ENCODE data around the gene MRPL24. TPM values are rescaled to one million over a fixed set of nuclear protein-coding genes. Genes with fewer than 3 reads are reported as not detected.
A peak's percentile ranks its signal among the peaks of the same experiment; 100 is the strongest.

MRPL24 gene
- total RNA-seq, 1 donor from 2014 or later = 46.5 TPM

GRCh38 chr1:156689953-156690674 is 50.8 kb downstream of the MRPL24 start:
- Histone ChIP-seq H3K79me2 (ENCODE audit: insufficient read depth, low read length) (no peaks in the 10 kb centered on the region), H3K27me3 (ENCODE audit: insufficient read depth, low read length) (no peaks in the 10 kb centered on the region), H3K4me1 (ENCODE audit: insufficient read depth, low read length) (peaks cover 29% of the 10 kb centered on the region), H3K4me3 (ENCODE audit: insufficient read depth, low read depth, low read length) (peak overlapping the region; percentile 48), H3K36me3 (ENCODE audit: insufficient read depth, low read length) (no peaks in the 10 kb centered on the region), H3K27ac (ENCODE audit: low read depth, low read length) (no peak overlapping the region), H4K20me1 (ENCODE audit: insufficient read depth, low read length) (no peaks in the 10 kb centered on the region), H3K4me2 (ENCODE audit: low read length) (peak overlapping the region; percentile 90), H2AFZ (ENCODE audit: low read depth, low read length) (no peak overlapping the region), H3K9me3 (ENCODE audit: insufficient read depth, low read depth, low read length) (no peaks in the 10 kb centered on the region), H3K9ac (ENCODE audit: low read length) (peak overlapping the region; percentile 25)
- H3K9me3 Mint-ChIP-seq (ENCODE audit: unreplicated experiment) = no peaks in the 10 kb centered on the region
- no peaks in the 10 kb centered on the region for H3K36me3 Mint-ChIP-seq (ENCODE audit: low read depth, unreplicated experiment)
- TF ChIP-seq EZH2 (IDR thresholded peaks at IDR 0.05; ENCODE audit: insufficient read depth, low read length) (no peak), CTCF (IDR thresholded peaks at IDR 0.05; ENCODE audit: insufficient read depth, low read depth, low read length) (no peak)
- H3K4me3 Mint-ChIP-seq (ENCODE audit: unreplicated experiment) = peak overlapping the region; percentile 84
- H3K27me3 Mint-ChIP-seq (ENCODE audit: low read depth, unreplicated experiment) = no peaks in the 10 kb centered on the region
- no peak for DNase-seq (ENCODE audit: low read depth)
- no peak for FAIRE-seq
- H3K27ac Mint-ChIP-seq (ENCODE audit: unreplicated experiment) = peak overlapping the region; percentile 77
- H3K4me1 Mint-ChIP-seq (ENCODE audit: low read depth, unreplicated experiment) = peaks cover 48% of the 10 kb centered on the region

- Histone ChIP-seq H3K4me1 (ENCODE audit: insufficient read depth, low read length) (peaks cover 36% of the 10 kb centered on the region), H3K4me2 (ENCODE audit: low read length) (peak overlapping the region; percentile 90), H3K27me3 (ENCODE audit: insufficient read depth, low read length) (no peaks in the 10 kb centered on the region), H3K4me3 (ENCODE audit: insufficient read depth, low read depth, low read length) (peak overlapping the region; percentile 48), H3K79me2 (ENCODE audit: insufficient read depth, low read length) (no peaks in the 10 kb centered on the region), H3K27ac (ENCODE audit: low read depth, low read length) (no peak overlapping the region), H3K9me3 (ENCODE audit: insufficient read depth, low read depth, low read length) (no peaks in the 10 kb centered on the region), H3K9ac (ENCODE audit: low read length) (peak overlapping the region; percentile 67), H3K36me3 (ENCODE audit: insufficient read depth, low read length) (no peaks in the 10 kb centered on the region), H4K20me1 (ENCODE audit: insufficient read depth, low read length) (no peaks in the 10 kb centered on the region), H2AFZ (ENCODE audit: low read depth, low read length) (peak overlapping the region; percentile 83)
- TF ChIP-seq EZH2 (IDR thresholded peaks at IDR 0.05; ENCODE audit: insufficient read depth, low read length) (no peak), CTCF (IDR thresholded peaks at IDR 0.05; ENCODE audit: insufficient read depth, low read depth, low read length) (peak; percentile 77)
- Mint-ChIP-seq H3K9me3 (ENCODE audit: unreplicated experiment) (no peaks in the 10 kb centered on the region), H3K27ac (ENCODE audit: unreplicated experiment) (peak overlapping the region; percentile 54), H3K27me3 (ENCODE audit: low read depth, unreplicated experiment) (peaks cover 2% of the 10 kb centered on the region), H3K4me3 (ENCODE audit: unreplicated experiment) (peak overlapping the region; percentile 84), H3K4me1 (ENCODE audit: low read depth, unreplicated experiment) (peaks cover 47% of the 10 kb centered on the region), H3K36me3 (ENCODE audit: low read depth, unreplicated experiment) (no peaks in the 10 kb centered on the region)
- DNase-seq (ENCODE audit: low read depth) = peak; percentile 63
- no peak for FAIRE-seq
Observed at GRCh38 chr1:156689035-156689952, 51.6 kb downstream of the MRPL24 start.

Other genes with a start within 250 kb of the MRPL24 start
- gene MEF2D, start 240.3 kb downstream of the MRPL24 start, total RNA-seq = 51.7 and 56.6 TPM in 2 replicates
- gene IQGAP3, start 168.5 kb downstream of the MRPL24 start, total RNA-seq = 1.9 and 2.2 TPM in 2 replicates
- not detected in 2 replicates for gene TTC24, start 161.4 kb downstream of the MRPL24 start, total RNA-seq
- 48.5 and 51.1 TPM in 2 replicates for gene NAXE, start 149.3 kb downstream of the MRPL24 start, total RNA-seq
- gene GPATCH4, start 139.6 kb downstream of the MRPL24 start, total RNA-seq = 20.6 and 22.8 TPM in 2 replicates
- gene HAPLN2, start 121.7 kb downstream of the MRPL24 start, total RNA-seq = not detected in 2 replicates
- 0.29 and 0.41 TPM in 2 replicates for gene BCAN, start 99.0 kb downstream of the MRPL24 start, total RNA-seq
- 280 and 310 TPM in 2 replicates for gene NES, start 63.7 kb downstream of the MRPL24 start, total RNA-seq
- 278 and 339 TPM in 2 replicates for gene CRABP2, start 35.5 kb downstream of the MRPL24 start, total RNA-seq
- gene METTL25B, start 12.6 kb downstream of the MRPL24 start, total RNA-seq = 9.9 and 11.1 TPM in 2 replicates
- gene ISG20L2, start 12.3 kb downstream of the MRPL24 start, total RNA-seq = 30.1 and 33.4 TPM in 2 replicates
- gene HDGF, start 10.6 kb upstream of the MRPL24 start, total RNA-seq = 179 and 190 TPM in 2 replicates
- gene PRCC, start 26.4 kb upstream of the MRPL24 start, total RNA-seq = 75.5 and 78.3 TPM in 2 replicates
- gene SH2D2A, start 75.8 kb upstream of the MRPL24 start, total RNA-seq = 0.89 and 1.1 TPM in 2 replicates
- gene INSRR, start 118.0 kb upstream of the MRPL24 start, total RNA-seq = 0.05 TPM in 1 of 2 replicates, not detected in the other
- 0.10 and 0.27 TPM in 2 replicates for gene NTRK1, start 119.8 kb upstream of the MRPL24 start, total RNA-seq
- gene PEAR1, start 152.6 kb upstream of the MRPL24 start, total RNA-seq = 8.5 and 17.3 TPM in 2 replicates
- gene LRRC71, start 179.5 kb upstream of the MRPL24 start, total RNA-seq = 0.14 TPM in 1 of 2 replicates, not detected in the other